DMS153 treated with DMSO at 0.1 percent for 48 hours (cell line): ENCODE data around the gene PDE4D.
"Not testable (repeated sequence)": the region's sequence is repeated elsewhere in the genome, so short reads cannot be mapped to it uniquely, and the experiment has no call there.

Experiments
- DNase-seq: peaks from one replicate; lab custom pipeline; 2025; ENCODE audit not compliant: unreplicated experiment; lab: John Stamatoyannopoulos, UW

The PDE4D gene

DNA sequence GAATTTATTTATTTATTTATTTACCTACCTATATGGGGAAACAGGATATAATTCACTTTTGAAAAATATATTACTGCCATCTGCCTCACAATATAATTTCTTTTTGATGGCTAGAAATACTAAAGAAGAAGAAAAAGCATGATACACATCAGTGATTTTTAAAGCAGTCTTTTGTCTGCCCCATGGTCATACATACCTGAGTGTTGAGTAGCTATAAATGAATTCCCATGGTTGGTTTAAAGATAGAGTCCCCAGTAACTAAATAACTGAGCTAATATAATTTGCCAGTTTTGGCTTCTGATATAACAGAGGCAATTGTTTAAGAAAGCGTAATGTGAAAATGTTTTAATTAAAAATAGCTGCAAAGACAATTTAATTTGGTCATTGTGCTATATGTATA is 447.8 kb downstream of the PDE4D start:
- DNase-seq = no peak

- no peak for DNase-seq
Measured at GRCh38 chr5:59439303-59439702, 454.2 kb downstream of the PDE4D start.

DNA sequence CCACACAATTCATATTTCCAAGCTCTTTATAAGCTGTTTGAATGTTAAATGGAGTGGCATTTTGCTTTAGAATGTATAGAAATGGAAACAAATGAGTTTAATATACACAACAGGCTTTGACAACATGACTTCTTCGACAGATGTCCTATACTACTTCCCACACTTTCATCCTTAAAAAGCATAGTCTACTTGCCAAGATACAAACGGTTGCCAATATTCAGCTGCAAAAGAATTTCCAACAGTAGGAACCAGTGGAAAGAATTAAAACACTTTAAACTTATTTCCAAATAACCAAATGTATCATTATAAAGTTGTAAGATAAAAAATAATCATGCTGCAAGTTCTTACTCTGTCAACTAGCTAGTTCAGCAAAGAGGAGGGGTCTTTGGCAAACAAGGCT is 456.4 kb downstream of the PDE4D start:
- no peak for DNase-seq

GRCh38 chr5:59436364-59437148 is 457.0 kb downstream of the PDE4D start:
- DNase-seq = peak; percentile 37

GRCh38 chr5:59433174-59433573 is 460.4 kb downstream of the PDE4D start:
- no peak for DNase-seq

GRCh38 chr5:59430066-59430685 is 463.4 kb downstream of the PDE4D start:
- DNase-seq = no peak

- DNase-seq = no peak
Measured at GRCh38 chr5:59428391-59428790, 465.1 kb downstream of the PDE4D start.

DNA sequence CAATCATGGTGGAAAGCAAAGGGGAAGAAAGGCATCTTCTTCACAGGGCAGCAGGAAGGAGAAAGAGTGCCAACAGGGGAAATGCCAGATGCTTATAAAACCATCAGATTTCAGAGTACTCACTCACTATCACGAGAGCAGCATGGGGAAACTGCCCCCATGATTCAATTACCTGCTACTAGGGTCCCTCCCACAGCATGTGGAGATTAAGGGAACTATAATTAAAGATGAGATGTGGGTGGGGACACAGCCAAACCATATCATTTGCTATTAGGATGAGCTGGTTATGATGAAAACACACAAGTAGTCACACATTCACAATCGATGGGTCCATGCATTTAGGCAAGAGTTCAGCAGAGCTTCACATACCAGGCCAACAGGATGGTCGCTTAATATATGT is 469.0 kb downstream of the PDE4D start:
- no peak for DNase-seq

GRCh38 chr5:59423021-59423420 is 470.5 kb downstream of the PDE4D start:
- no peak for DNase-seq

GRCh38 chr5:59421986-59422941 is 471.3 kb downstream of the PDE4D start:
- DNase-seq = no peak

GRCh38 chr5:59420596-59420995 is 472.9 kb downstream of the PDE4D start:
- DNase-seq = no peak

DNA sequence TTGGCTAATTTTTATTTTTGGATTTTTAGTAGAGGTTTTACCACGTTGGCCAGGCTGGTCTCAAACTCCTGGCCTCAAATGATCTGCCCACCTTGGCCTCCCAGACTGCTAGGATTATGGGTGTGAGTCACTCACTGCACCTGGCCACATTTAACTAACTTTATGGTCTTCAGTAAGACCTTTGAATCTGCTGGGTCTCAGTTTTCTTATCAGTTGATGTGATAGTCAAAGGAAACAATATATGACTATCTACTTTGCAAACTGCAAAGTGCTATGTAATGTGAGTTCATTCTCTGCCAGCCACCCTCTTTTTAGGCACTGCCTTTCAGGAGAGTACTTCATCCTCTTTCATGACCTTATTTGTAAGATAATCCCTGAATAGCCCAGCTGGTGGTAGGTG is 474.7 kb downstream of the PDE4D start:
- no peak for DNase-seq

DNA sequence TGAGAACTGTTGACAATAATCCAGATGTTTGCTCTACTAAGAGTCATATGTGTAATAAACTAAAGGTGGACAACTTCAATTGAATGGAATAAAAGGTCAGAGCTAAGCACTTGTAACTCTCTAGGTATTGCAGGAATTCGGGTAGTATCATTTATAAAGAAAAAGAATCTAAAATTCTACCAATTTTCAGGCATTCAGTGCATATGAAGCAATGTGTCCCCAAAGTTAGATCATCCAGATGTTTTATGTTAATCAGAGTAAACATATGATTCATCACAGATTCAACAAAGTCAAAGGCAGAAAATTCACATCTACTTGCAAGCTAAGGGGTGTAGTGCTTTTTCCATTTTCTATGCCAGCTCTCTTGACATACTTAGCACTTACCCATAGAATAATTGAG is 477.1 kb downstream of the PDE4D start:
- DNase-seq = no peak

DNA sequence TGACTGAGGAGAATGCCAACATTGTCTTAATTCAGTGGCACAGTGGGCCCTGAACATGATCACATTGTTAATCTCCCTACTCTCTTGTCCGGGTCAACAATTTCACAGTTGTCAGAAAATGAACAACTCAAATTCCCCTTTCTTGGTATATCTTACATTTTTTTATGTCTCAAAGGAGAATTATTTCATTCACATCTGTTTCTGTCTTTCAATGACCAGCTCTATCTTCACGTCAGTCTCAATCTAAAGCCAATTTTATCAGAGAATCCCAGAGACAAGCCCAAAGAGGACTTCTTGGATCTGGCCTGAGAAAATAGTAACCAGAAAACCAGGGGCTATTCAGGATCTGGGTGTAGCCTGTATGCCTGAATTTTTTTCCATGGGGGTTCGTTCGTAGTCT is 477.5 kb downstream of the PDE4D start:
- DNase-seq = no peak

DNA sequence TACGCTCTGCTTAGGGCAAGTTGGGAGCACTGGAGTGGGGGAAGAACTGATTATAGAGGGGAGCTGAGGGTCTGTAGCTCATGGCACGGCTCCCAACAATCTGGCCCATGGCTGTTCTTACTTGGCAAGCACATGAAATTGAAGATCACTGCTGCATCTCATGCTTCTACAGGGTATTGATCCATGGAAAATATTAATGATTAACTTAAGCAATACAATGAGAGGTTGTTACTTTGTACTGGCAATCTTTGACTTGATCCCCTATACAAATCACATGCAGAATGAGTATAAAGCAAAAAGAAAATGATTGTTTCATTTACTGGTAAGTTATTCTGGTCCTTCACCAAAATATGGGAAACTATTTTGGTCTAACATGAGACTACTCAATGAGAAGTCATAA is 481.1 kb downstream of the PDE4D start:
- no peak for DNase-seq

GRCh38 chr5:59408997-59409396 is 484.5 kb downstream of the PDE4D start:
- DNase-seq = not testable (repeated sequence)

DNA sequence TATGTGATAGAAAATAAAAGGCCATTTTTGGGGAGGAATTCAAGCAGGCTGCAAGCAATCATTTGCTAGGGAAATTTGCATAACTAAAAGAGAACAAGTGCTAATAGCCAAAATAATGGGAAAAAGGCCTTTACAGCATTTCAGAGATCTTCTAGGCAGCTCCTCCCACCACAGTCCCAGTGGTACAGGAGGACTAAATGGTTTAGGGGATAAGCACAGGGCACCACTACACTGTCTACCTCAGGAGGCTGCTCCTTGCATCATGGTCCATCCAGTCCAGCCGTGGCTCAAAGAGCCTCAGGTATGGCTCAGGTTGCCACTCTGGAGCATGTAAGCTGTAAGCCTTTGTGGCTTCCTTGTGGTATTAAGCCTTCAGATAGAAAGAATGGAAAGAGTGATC is 485.6 kb downstream of the PDE4D start:
- DNase-seq = no peak

DNA sequence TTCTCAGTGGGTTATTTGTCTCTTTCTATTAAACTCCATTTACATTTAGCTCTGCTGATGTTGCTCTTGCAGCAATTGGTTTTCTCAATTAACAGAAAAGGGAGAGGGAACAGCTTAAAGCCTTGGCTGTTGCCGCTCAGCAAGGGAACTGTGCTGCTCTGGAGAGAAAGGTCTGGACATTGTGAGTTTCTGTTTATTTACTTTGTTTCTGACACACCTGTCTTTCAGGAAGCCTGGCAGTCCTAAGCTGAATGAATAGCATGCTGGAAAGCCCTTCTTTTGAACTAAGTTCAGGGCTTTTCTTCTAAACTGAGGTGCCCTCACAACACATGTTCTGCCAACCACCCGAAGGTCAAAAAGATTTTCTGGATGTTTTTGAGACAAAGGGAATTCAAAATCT is 491.9 kb downstream of the PDE4D start:
- DNase-seq = peak; percentile 7

DNA sequence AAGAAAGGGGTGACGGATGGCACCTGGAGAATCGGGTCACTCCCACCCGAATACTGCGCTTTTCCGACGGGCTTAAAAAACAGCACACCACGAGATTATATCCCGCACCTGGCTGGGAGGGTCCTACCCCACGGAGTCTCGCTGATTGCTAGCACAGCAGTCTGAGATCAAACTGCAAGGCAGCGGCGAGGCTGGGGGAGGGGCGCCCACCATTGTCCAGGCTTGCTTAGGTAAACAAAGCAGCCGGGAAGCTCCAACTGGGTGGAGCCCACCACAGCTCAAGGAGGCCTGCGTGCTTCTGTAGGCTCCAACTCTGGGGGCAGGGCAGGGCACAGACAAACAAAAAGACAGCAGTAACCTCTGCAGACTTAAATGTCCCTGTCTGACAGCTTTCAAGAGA is 498.6 kb downstream of the PDE4D start:
- not testable (repeated sequence) for DNase-seq

DNA sequence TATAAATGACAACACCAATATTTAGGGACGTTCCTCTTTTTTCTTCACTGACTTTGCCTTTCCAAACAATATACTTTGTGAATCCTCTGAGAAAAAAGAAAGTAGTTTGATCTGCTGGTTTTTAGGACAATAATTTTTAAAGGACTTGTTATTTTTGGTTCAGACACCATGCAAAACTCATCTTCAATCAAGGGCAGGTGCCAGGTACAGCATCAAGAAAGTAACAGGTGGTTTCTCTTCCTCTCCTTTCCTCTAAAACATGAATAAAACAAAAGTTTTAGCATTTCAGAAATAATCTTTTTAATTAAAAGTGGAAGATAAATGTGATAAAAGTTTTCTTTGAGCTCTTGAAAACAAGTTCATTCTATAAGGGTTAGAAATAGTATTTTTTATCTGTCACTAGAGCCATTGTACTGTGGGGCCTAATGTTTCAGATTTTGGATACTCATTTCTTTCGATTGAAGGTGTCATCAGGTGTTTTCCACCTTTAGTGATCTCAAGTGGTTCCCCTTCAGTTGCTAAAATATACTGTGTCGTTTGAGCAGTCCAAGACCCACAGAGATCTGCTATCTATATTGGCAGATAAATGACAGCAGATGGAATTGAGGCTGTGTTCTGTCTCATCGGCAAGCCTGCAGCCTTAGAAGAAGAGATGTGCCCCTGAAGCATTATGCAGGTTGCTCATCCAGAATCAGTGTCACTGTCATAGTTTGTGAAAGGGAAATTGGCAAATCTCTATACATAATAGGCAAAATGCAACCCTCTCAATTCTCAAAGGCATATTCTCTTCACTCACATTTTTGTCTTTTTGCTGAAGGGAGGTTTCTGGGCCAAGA is 499.7 kb downstream of the PDE4D start:
- DNase-seq = no peak

- no peak for DNase-seq
Measured at GRCh38 chr5:59391576-59391975, 501.9 kb downstream of the PDE4D start.
